NCI-H1092 (cell line): ENCODE results near the gene ZNF521.

Experiments used
- DNase-seq: peaks from one replicate; lab custom pipeline; 2025; lab: John Stamatoyannopoulos, UW

Gene ZNF521

DNA sequence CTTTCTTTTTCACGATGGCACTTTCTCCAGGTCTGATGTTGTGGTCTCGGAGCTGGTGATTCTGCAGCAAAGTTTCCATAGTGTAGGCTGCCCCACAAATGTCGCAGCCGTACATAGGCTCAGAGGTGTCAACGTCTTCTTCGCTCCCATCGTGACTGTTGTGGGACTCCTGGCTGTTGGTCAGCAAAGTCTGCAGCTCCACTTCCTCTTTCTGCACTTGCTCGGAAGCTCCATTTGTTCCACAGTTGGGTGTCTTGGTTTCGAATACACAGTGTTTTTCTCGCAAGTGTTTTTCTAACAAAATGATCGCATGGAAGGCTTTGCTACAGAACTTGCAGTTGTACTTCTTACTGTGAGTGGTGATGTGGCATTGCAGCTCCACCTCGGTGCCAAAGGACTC is 126.8 kb downstream of the ZNF521 start:
- DNase-seq = no peak

- no peak for DNase-seq
Measured at GRCh38 chr18:25223899-25224886, 127.8 kb downstream of the ZNF521 start.

GRCh38 chr18:25223211-25223610 is 128.8 kb downstream of the ZNF521 start:
- no peak for DNase-seq

GRCh38 chr18:25222648-25223047 is 129.3 kb downstream of the ZNF521 start:
- DNase-seq = no peak

- DNase-seq = no peak
Measured at GRCh38 chr18:25210622-25211021, 141.3 kb downstream of the ZNF521 start.

GRCh38 chr18:25192065-25192464 is 159.9 kb downstream of the ZNF521 start:
- no peak for DNase-seq

DNA sequence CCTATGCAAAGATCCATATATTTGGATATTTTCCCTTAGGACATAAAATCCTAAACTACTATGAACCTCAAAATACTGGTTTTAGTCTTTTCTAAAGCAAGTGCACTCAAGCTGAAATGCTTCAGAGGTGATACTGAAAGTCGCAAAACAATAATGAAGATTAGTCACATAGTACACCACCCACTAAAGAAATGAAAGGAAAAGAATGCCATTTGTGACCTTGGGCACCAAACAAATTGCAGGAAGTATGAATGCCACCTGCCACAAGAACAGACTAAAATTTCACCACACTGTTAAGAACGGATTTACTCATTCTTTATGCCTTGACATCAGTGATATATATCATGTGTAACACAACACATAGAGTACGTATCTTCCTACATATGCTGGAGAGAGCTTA is 161.5 kb downstream of the ZNF521 start:
- no peak for DNase-seq

DNA sequence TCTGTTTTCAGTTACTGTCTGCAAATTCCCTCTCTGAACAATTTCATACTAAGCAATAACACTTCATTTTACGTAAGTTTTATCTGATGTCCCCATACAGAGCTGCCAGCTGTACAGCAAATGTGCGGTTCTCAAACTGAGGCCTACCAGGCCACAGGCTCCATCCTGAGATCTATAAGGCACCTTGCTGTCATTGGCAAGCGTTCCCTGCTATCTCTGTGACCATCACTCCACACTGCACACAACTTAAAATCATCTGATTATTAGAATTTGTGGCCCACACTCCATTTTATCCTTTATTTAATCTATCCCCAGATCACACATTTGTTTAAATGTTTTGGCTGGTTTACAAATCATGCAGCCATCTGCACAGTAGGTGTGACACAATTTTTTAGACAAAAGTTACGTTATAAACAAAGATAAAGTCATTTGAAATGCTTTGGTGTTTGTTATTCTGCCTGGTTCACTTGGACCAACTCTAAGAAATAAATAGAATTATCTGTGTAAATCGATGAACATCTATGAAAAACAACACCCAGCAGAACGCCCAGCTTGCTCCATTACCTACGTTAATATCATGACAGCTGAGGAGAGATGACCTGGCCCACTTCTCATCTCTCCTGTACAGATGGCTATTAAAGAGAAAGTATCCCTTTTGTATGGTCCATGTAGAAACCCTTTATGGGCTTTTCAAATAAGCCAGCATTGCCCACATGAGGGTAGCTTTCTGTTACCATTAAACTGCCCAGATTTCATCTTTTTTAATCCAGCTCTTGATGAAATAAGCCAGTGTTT is 162.4 kb downstream of the ZNF521 start:
- no peak for DNase-seq

- DNase-seq = no peak
Measured at GRCh38 chr18:25187521-25188192, 164.3 kb downstream of the ZNF521 start.

GRCh38 chr18:25186871-25187270 is 165.1 kb downstream of the ZNF521 start:
- no peak for DNase-seq

GRCh38 chr18:25181993-25182392 is 170.0 kb downstream of the ZNF521 start:
- DNase-seq = no peak

- DNase-seq = no peak
Measured at GRCh38 chr18:25181581-25181980, 170.4 kb downstream of the ZNF521 start.

GRCh38 chr18:25180973-25181548 is 170.9 kb downstream of the ZNF521 start:
- DNase-seq = no peak

- DNase-seq = no peak
Measured at GRCh38 chr18:25177631-25178030, 174.3 kb downstream of the ZNF521 start.

DNA sequence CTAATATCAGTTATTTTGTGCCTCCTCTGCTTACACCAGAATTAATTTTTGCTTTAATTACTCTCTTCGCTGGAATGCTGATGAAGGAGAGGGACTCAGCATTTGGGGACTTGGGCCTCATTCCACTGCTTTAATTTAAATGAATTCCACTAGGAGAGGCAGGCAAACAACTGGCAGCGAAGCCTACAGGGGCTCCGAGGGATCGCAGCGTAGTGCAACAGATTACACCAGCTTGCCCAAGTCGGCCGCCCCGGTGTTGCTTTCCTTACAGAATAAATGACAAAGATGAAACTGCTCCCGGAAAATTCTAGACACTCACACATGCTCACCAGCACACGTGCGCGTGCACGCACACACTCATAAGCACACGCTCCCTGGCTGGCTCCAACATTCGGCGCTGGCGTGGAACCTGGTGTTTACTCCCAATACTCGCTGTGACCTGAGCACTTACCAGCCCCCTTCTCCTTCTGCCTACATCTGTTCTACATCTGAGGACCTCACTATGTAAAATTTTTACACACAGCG is 175.4 kb downstream of the ZNF521 start:
- DNase-seq = no peak

DNA sequence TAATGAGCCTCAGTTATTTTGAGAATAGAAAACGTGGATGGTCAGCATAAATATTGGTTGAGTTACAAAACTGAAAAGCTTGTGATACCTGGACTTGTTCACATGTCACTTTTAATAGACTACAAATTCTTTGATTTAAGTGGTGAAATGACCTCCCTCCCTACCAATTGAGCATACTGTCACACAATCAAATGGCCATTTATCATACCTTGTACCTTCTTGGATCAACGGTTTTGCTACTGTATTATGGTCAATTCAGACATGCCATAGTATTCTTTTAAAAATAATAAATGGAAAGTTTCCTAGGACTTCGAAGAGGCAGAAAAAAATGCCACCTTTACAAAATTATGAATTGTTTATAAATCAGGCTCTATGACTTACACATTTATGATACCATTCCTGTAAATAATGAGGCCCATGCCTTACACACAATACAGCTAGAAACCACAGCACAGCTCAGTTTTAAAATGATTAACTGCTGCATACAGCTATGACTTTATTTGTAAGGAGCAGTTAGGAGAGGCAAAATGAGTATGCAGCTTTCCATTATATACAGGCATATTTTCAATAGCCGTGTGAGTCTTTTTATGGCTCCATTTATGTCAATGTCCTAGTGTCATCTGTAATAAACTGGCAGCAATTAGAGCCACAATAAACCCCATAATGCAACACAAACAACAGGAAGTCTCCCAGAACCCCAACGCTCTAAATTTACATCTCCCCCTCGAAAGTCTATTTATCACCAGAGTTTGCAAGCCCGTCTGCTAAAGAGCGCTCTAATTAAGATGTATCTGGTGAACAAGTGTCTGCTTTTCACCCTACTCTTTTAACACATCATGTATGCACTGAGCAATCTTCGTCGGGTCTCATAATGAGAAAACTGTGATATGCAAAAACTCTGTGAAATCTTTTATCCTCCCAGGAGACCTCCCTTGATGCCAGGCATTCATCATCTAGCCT is 176.1 kb downstream of the ZNF521 start:
- no peak for DNase-seq

GRCh38 chr18:25174324-25174723 is 177.6 kb downstream of the ZNF521 start:
- DNase-seq = no peak

GRCh38 chr18:25171334-25171733 is 180.6 kb downstream of the ZNF521 start:
- no peak for DNase-seq

DNA sequence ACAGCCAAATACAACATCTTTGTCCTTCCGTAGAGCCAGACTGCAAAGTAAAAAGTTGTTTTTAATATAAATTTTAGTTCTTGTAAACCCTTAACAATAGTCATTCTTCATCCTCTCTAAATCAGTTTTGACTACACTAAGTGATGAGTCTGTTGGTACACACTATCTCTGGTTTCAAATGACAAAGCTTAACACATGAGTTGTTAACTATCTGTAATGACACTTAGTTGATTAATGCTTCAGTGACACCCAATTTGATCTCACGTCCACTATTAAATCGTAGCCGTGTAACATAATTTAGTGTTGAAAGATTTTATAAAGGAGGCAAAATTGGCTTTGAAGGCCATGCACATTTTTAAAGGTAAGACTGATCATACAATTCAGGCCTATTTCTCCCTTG is 181.6 kb downstream of the ZNF521 start:
- DNase-seq = no peak

- no peak for DNase-seq
Measured at GRCh38 chr18:25169701-25170100, 182.3 kb downstream of the ZNF521 start.
